Trophoblast cell (in vitro differentiated cells and primary cell): Measurements from ENCODE around the gene LAMA2.

Experiments used
- DNase-seq, 2 donors: peaks; one replicate each; pipeline ENCODE4 v3.0.0-alpha.2; 2016
- H2AFZ ChIP-seq: 2 replicates; pipeline ENCODE4 v1.6.1; 2013; ENCODE audit warnings: low read length, moderate library complexity, mild to moderate bottlenecking; ENCODE audit not compliant: insufficient read depth, poor library complexity
- H2AK5ac ChIP-seq: 2 replicates; pipeline ENCODE4 v1.6.1; 2013; ENCODE audit warnings: mild to moderate bottlenecking, low read length
- H2BK120ac ChIP-seq: 2 replicates; pipeline ENCODE4 v1.6.1; 2013; ENCODE audit warnings: low read length, mild to moderate bottlenecking, moderate library complexity; ENCODE audit not compliant: insufficient read depth, poor library complexity
- H2BK12ac ChIP-seq: 2 replicates; pipeline ENCODE4 v1.6.1; 2013; ENCODE audit warnings: mild to moderate bottlenecking, low read length, moderate library complexity
- H2BK5ac ChIP-seq: 2 replicates; pipeline ENCODE4 v1.6.1; 2013; ENCODE audit warnings: low read length, low read depth, moderate library complexity, mild to moderate bottlenecking; ENCODE audit not compliant: poor library complexity
- H3K14ac ChIP-seq: 2 replicates; pipeline ENCODE4 v1.6.1; 2013; ENCODE audit warnings: mild to moderate bottlenecking, low read length
- H3K18ac ChIP-seq: 2 replicates; pipeline ENCODE4 v1.6.1; 2013; ENCODE audit warnings: mild to moderate bottlenecking, low read length
- H3K23ac ChIP-seq: 2 replicates; pipeline ENCODE4 v1.6.1; 2013; ENCODE audit warnings: low read length
- H3K27ac ChIP-seq: 2 replicates; pipeline ENCODE4 v1.5.1; 2013; ENCODE audit warnings: low read depth, mild to moderate bottlenecking, inconsistent platforms, low read length, moderate library complexity
- H3K27me3 ChIP-seq: 2 replicates; pipeline ENCODE4 v1.6.1; 2013; ENCODE audit warnings: inconsistent platforms, mild to moderate bottlenecking, low read length, moderate library complexity; ENCODE audit not compliant: insufficient read depth
- H3K36me3 ChIP-seq, 2 experiments: 1 replicate in 1 of 2; 2 replicates in 1 of 2; pipeline ENCODE4 v1.6.1; 2013; ENCODE audit warnings: low read length in 2 of 2, mild to moderate bottlenecking in 2 of 2, moderate library complexity in 1 of 2; ENCODE audit not compliant: insufficient read depth in 2 of 2, control insufficient read depth in 1 of 2
- H3K4ac ChIP-seq: 2 replicates; pipeline ENCODE4 v1.6.1; 2013; ENCODE audit warnings: low read depth, mild to moderate bottlenecking, low read length, moderate library complexity
- H3K4me1 ChIP-seq, 2 experiments: 1 replicate in 1 of 2; 2 replicates in 1 of 2; pipeline ENCODE4 v1.6.1; 2013; ENCODE audit warnings: low read length in 2 of 2, mild to moderate bottlenecking in 2 of 2, moderate library complexity in 1 of 2; ENCODE audit not compliant: insufficient read depth in 2 of 2, control insufficient read depth in 1 of 2
- H3K4me2 ChIP-seq: 2 replicates; pipeline ENCODE4 v1.6.1; 2013; ENCODE audit warnings: inconsistent platforms, mild to moderate bottlenecking, low read length, moderate library complexity
- H3K4me3 ChIP-seq: 2 replicates; pipeline ENCODE4 v1.5.1; 2013; ENCODE audit warnings: mild to moderate bottlenecking, low read depth, low read length, inconsistent platforms
- H3K79me1 ChIP-seq: one replicate; pipeline ENCODE4 v1.6.1; 2013; ENCODE audit warnings: low read length
- H3K79me2 ChIP-seq: 2 replicates; pipeline ENCODE4 v1.6.1; 2013; ENCODE audit warnings: low read length, mild to moderate bottlenecking; ENCODE audit not compliant: control insufficient read depth, insufficient read depth, poor library complexity
- H3K9ac ChIP-seq: 2 replicates; pipeline ENCODE4 v1.6.1; 2013; ENCODE audit warnings: mild to moderate bottlenecking, low read length
- H3K9me3 ChIP-seq: 2 replicates; pipeline ENCODE4 v1.6.1; 2013; ENCODE audit warnings: low read depth, mild to moderate bottlenecking, control low read depth, inconsistent platforms, low read length; ENCODE audit not compliant: insufficient read depth
- H4K12ac ChIP-seq: 2 replicates; pipeline ENCODE4 v1.6.1; 2013; ENCODE audit warnings: low read depth, mild to moderate bottlenecking, low read length, moderate library complexity
- H4K8ac ChIP-seq: 2 replicates; pipeline ENCODE4 v1.6.1; 2013; ENCODE audit warnings: low read depth, mild to moderate bottlenecking, low read length, moderate library complexity
- H4K91ac ChIP-seq: one replicate; pipeline ENCODE4 v1.6.1; 2013; ENCODE audit warnings: low read depth, mild to moderate bottlenecking, low read length, moderate library complexity
- WGBS: extraction: QIAGEN DNeasy Blood & Tissue Kit; methylation state at CpG from one replicate; pipeline ENCODE4 v1.1.7; 2013; ENCODE audit warnings: missing lambda C conversion rate; ENCODE audit not compliant: insufficient read length, insufficient coverage; ENCODE audit errors: extremely low coverage; 5-methylcytosine and 5-hydroxymethylcytosine counted together

LAMA2 gene

DNA sequence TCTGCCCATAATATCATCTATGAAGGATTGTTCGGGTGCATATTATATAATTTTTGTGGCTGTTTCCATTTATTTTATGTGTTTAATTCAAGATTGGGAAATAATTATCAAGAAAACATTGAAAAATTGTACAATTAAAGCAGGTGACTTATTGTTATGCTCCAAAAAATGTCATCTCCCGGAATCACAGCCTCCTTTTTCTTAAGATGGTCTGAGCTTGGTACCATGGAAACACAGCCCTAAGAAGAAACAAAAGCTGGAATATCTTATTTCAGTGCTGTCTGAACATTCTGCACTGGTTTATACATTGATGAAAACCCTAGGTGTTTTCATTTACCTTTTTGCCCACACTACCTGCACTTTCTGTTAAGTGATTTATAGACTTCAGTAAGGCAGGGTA is 459.9 kb downstream of the LAMA2 start:
- no peak overlapping the region for H3K23ac ChIP-seq
- no peak overlapping the region for H3K4me3 ChIP-seq
- no peak overlapping the region for H4K12ac ChIP-seq
- no peaks in the 10 kb centered on the region for H3K27me3 ChIP-seq
- H3K9me3 ChIP-seq: no peaks in the 10 kb centered on the region
- H3K4me2 ChIP-seq: no peak overlapping the region
- H2BK12ac ChIP-seq: no peak overlapping the region
- no peaks in the 10 kb centered on the region for H3K4me1 ChIP-seq
- H3K36me3 ChIP-seq: no peaks in the 10 kb centered on the region
- no peak overlapping the region for H3K4ac ChIP-seq
- H3K9ac ChIP-seq: no peak overlapping the region
- WGBS: no CpG with 5 or more reads among the region's 2 CpGs
- no peaks in the 10 kb centered on the region for H3K79me2 ChIP-seq
- no peak overlapping the region for H3K18ac ChIP-seq
- H2BK120ac ChIP-seq: no peak overlapping the region
- no peaks in the 10 kb centered on the region for H3K79me1 ChIP-seq
- H4K8ac ChIP-seq: no peak overlapping the region
- H3K14ac ChIP-seq: no peak overlapping the region
- DNase-seq: no peak
- H2AFZ ChIP-seq: no peak overlapping the region
- H4K91ac ChIP-seq: no peak overlapping the region
- H2AK5ac ChIP-seq: no peak overlapping the region
- H2BK5ac ChIP-seq: no peak overlapping the region
- H3K27ac ChIP-seq: no peak overlapping the region

DNA sequence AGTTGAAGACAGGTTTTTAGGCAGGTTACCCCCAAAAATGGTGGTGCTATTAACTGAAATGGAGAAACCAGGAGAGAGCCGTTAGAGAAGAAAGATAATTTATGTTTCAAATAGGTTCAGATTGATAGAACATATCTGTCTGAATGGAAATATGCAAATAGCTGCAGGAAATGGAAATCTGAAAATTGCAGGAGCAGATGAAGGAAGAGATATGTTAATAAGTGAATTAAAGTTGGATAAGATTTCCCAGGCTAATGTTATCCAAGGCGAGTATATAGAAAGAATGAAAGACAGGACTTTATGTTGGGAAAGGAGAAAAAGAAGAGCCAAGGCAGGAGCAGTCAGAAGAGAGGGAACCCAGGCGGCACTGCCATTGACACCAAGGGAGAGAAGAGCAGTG is 461.4 kb downstream of the LAMA2 start:
- Histone ChIP-seq H3K36me3 (no peaks in the 10 kb centered on the region), H2BK5ac (no peak overlapping the region), H2BK12ac (no peak overlapping the region), H3K4me3 (no peak overlapping the region), H3K9me3 (no peaks in the 10 kb centered on the region), H2BK120ac (no peak overlapping the region), H3K4me1 (no peaks in the 10 kb centered on the region), H3K4ac (no peak overlapping the region), H2AK5ac (no peak overlapping the region), H3K9ac (no peak overlapping the region), H4K91ac (no peak overlapping the region), H4K12ac (no peak overlapping the region), H2AFZ (no peak overlapping the region), H4K8ac (no peak overlapping the region), H3K79me1 (no peaks in the 10 kb centered on the region), H3K14ac (no peak overlapping the region), H3K23ac (no peak overlapping the region), H3K79me2 (no peaks in the 10 kb centered on the region), H3K27me3 (no peaks in the 10 kb centered on the region), H3K4me2 (no peak overlapping the region), H3K27ac (no peak overlapping the region), H3K18ac (no peak overlapping the region)
- DNase-seq: no peak
- WGBS: no CpG with 5 or more reads among the region's 3 CpGs

DNA sequence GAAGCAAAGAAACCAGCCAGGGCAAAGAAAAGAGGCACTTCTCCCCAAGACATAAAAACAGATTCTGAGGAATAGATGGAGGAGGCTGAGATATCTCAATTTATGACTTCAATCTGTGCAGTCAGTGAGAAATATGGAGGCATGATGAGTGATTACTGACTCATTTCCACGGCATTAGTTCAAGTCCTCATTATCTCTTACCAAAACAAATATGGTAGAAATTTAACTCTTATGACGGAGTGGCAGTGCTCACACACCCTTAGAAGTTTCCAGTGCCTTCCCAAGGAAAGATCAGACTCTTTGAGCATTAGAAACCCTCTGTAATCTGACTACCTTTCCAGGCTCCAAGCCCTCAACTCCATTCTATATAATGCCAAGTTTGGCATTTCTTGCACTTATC is 463.0 kb downstream of the LAMA2 start:
- no peak overlapping the region for H3K27ac ChIP-seq
- H3K23ac ChIP-seq: no peak overlapping the region
- H2AFZ ChIP-seq: no peak overlapping the region
- no peak overlapping the region for H2BK12ac ChIP-seq
- no CpG with 5 or more reads among the region's 2 CpGs for WGBS
- no peak overlapping the region for H3K14ac ChIP-seq
- no peak overlapping the region for H3K4me3 ChIP-seq
- H3K79me1 ChIP-seq: no peaks in the 10 kb centered on the region
- no peak overlapping the region for H4K91ac ChIP-seq
- H3K79me2 ChIP-seq: no peaks in the 10 kb centered on the region
- no peak overlapping the region for H2BK5ac ChIP-seq
- no peak overlapping the region for H3K4ac ChIP-seq
- H3K18ac ChIP-seq: no peak overlapping the region
- H3K27me3 ChIP-seq: no peaks in the 10 kb centered on the region
- H4K8ac ChIP-seq: no peak overlapping the region
- H3K9me3 ChIP-seq: no peaks in the 10 kb centered on the region
- no peak for DNase-seq
- H4K12ac ChIP-seq: no peak overlapping the region
- H3K9ac ChIP-seq: no peak overlapping the region
- no peaks in the 10 kb centered on the region for H3K4me1 ChIP-seq
- no peak overlapping the region for H3K4me2 ChIP-seq
- no peaks in the 10 kb centered on the region for H3K36me3 ChIP-seq
- no peak overlapping the region for H2BK120ac ChIP-seq
- H2AK5ac ChIP-seq: no peak overlapping the region

DNA sequence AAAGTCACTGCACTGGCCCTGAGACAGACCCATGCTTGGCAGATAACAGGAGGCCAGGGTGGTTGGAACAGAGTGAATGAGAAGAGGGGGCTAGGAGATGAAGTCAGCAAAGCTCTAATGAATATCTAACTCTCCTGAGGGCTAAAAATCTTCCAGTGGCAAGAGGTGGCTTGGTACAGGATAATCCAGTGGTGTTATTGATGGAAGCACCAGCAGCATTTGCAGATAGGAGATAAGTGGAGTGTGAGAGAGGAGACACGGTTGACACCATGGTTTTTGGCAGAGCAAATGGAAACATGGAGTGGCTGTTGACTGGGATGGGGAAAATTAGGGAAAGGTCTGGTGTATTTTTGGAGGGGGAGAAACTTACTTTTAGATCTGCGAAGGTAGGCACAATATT is 464.0 kb downstream of the LAMA2 start:
- Histone ChIP-seq H4K8ac (no peak overlapping the region), H3K9me3 (no peaks in the 10 kb centered on the region), H3K4me2 (no peak overlapping the region), H4K12ac (no peak overlapping the region), H3K18ac (no peak overlapping the region), H3K9ac (no peak overlapping the region), H3K4ac (no peak overlapping the region), H3K23ac (no peak overlapping the region), H3K27me3 (no peaks in the 10 kb centered on the region), H3K4me3 (no peak overlapping the region), H3K79me1 (no peaks in the 10 kb centered on the region), H3K27ac (no peak overlapping the region), H3K14ac (no peak overlapping the region), H3K36me3 (no peaks in the 10 kb centered on the region), H2AK5ac (no peak overlapping the region), H3K79me2 (no peaks in the 10 kb centered on the region), H2AFZ (no peak overlapping the region), H2BK120ac (no peak overlapping the region), H4K91ac (no peak overlapping the region), H2BK5ac (no peak overlapping the region), H3K4me1 (no peaks in the 10 kb centered on the region), H2BK12ac (no peak overlapping the region)
- DNase-seq: no peak
- WGBS: no CpG with 5 or more reads among the region's 2 CpGs
